A673 (cell line): ENCODE measurements around the gene NEDD4L.

Experiments used
- EZH2 ChIP-seq: fragments of 200-600 bp; sonication (generic); IDR thresholded peaks from 2 replicates; pipeline ENCODE4 v1.6.1; 2017; ENCODE audit warnings: borderline replicate concordance, low read depth, mild to moderate bottlenecking, mixed read lengths, antibody characterized with exemption, low read length; ENCODE audit not compliant: poor library complexity, severe bottlenecking
- TF ChIP-seq, protein P1 (sequence below): fragments of 300-800, 200-600 bp; sonication (generic); conservative IDR thresholded peaks from 2 replicates; pipeline ENCODE4 v1.5.1; 2017; ENCODE audit warnings: low read depth, mild to moderate bottlenecking, antibody characterized with exemption, low read length, moderate library complexity, mixed read lengths

- TF ChIP-seq, protein P1, sequence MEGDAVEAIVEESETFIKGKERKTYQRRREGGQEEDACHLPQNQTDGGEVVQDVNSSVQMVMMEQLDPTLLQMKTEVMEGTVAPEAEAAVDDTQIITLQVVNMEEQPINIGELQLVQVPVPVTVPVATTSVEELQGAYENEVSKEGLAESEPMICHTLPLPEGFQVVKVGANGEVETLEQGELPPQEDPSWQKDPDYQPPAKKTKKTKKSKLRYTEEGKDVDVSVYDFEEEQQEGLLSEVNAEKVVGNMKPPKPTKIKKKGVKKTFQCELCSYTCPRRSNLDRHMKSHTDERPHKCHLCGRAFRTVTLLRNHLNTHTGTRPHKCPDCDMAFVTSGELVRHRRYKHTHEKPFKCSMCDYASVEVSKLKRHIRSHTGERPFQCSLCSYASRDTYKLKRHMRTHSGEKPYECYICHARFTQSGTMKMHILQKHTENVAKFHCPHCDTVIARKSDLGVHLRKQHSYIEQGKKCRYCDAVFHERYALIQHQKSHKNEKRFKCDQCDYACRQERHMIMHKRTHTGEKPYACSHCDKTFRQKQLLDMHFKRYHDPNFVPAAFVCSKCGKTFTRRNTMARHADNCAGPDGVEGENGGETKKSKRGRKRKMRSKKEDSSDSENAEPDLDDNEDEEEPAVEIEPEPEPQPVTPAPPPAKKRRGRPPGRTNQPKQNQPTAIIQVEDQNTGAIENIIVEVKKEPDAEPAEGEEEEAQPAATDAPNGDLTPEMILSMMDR: no peak
- no peak for TF ChIP-seq EZH2
Measured at GRCh38 chr18:58150772-58151171, 106.7 kb downstream of the NEDD4L start.
